IPS-18a (cell line): ENCODE results near the gene YIPF4.

Source experiments
- H3K27ac ChIP-seq: one replicate; pipeline ENCODE4 v1.5.1; 2013; ENCODE audit warnings: low read length
- H3K27me3 ChIP-seq: one replicate; pipeline ENCODE4 v1.6.1; 2013; ENCODE audit warnings: mild to moderate bottlenecking, low read length; ENCODE audit not compliant: control insufficient read depth, insufficient read depth
- H3K36me3 ChIP-seq: one replicate; pipeline ENCODE4 v1.6.1; 2013; ENCODE audit warnings: low read depth, low read length; ENCODE audit not compliant: control insufficient read depth
- H3K4me1 ChIP-seq: one replicate; pipeline ENCODE4 v1.6.1; 2013; ENCODE audit warnings: low read depth, low read length; ENCODE audit not compliant: control insufficient read depth
- H3K4me3 ChIP-seq: one replicate; pipeline ENCODE4 v1.5.1; 2013; ENCODE audit warnings: low read length
- H3K9ac ChIP-seq: one replicate; pipeline ENCODE4 v1.6.1; 2013; ENCODE audit warnings: mild to moderate bottlenecking, low read length, moderate library complexity
- H3K9me3 ChIP-seq: one replicate; pipeline ENCODE4 v1.6.1; 2013; ENCODE audit warnings: low read depth, low read length; ENCODE audit not compliant: control insufficient read depth

YIPF4 gene

DNA sequence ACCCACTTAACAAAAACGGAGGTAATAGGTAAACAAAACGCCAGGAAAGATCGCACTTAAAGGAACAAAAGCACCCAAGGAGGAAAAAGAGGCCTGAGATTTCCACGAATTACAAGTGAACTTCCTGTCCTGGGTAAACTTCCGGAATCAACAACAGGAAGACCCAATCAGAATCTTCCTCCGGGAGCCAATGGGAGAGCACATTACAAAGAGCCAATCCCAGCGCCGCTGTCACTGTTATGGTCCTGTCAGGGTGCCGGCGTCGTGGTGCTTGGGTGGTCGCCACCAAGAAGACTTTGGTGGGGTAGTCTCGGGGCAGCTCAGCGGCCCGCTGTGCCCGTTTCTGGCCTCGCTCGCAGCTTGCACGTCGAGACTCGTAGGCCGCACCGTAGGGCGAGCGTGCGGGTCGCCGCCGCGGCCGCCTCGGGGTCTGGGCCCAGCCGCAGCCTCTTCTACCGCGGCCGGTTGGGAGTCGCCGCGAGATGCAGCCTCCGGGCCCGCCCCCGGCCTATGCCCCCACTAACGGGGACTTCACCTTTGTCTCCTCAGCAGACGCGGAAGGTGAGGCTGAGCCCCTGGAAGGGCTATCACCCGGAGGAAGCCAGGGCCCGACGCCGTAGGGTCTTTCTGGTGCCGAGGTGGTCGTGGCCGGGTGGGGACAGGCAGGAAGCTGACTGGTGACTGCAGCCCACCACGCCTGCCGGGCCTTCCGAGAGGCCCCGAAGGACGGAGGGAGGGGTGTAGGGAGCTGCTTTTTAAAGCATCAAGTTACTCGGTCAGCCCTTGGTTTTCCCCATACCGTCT is at the start of gene YIPF4:
Gene YIPF4, plus strand, starts transcription at position 231 of the 804 bp plus-strand sequence. Its CDS starts 252 bp downstream, at position 483.
- H3K9me3 ChIP-seq = no peaks in the 10 kb centered on the region
- peak within 1 kb of the TSS; percentile 82 for H3K9ac ChIP-seq
- no peaks in the 10 kb centered on the region for H3K4me1 ChIP-seq
- peak within 1 kb of the TSS; percentile 90 for H3K4me3 ChIP-seq
- H3K36me3 ChIP-seq = no peaks in the 10 kb centered on the region
- no peaks in the 10 kb centered on the region for H3K27me3 ChIP-seq
- H3K27ac ChIP-seq = peak within 1 kb of the TSS; percentile 15

DNA sequence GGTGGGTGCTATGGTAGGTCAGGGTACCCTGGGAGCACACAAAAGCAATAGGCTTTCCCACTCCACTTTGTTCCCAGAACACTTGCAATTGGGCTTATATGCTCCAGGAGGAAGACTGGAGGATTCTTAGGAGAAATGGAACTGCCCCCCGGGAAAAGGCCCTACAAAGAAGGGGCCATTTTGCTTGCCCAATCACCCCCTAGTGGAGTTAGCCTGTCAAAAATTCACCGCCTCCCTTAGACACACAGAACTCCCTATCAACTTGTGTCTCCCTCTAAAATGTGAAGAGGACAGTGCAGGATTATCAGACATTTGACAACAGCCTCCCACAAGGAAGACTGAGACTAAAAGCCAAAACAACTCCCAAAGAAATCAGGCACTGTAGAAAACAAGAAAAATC is 49.5 kb upstream of the YIPF4 start:
- Histone ChIP-seq H3K9me3 (no peaks in the 10 kb centered on the region), H3K4me1 (peaks cover 6% of the 10 kb centered on the region), H3K9ac (no peak overlapping the region), H3K36me3 (peaks cover 26% of the 10 kb centered on the region), H3K27me3 (no peaks in the 10 kb centered on the region), H3K4me3 (no peak overlapping the region), H3K27ac (no peak overlapping the region)

DNA sequence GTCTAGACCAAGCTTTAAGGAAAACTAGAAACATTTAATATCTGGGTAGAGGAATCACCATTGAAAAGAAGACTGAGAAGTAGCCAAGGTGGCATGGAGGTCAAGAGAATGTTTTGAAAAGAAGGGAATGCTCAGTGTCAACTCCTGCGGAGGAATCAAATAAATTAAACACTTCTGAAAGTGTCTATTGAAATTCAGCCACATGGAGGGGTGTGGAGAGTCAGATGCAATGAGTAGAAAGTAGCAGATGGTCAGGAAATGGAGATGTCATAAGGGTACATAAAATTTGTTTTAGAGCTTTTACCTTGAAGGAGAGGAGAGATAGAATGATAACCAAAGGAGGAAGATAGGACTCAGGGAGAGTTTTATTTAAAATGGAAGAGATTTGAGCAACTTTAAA is 48.1 kb upstream of the YIPF4 start:
- Histone ChIP-seq H3K36me3 (peaks cover 15% of the 10 kb centered on the region), H3K9me3 (no peaks in the 10 kb centered on the region), H3K4me3 (no peak overlapping the region), H3K4me1 (peaks cover 6% of the 10 kb centered on the region), H3K9ac (no peak overlapping the region), H3K27ac (no peak overlapping the region), H3K27me3 (no peaks in the 10 kb centered on the region)

DNA sequence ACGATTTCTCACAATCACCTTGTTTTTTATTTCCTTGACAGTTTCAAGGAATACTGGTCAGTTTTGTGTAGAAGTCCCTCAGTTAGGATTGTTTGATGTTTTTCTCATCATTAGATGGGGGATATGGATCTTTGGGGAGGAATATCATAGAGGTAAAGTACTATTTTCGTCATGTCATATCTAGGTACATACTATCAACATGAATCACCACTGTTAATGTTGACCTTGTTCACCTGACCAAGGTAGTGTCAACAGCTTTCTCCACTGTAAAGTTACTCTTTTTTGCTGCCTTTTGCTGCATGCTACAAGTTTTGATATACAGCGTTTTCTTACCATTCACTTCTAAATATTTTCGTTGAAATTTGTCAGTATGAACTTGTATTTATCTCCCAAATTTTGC is 45.7 kb upstream of the YIPF4 start:
- no peak overlapping the region for H3K27ac ChIP-seq
- no peaks in the 10 kb centered on the region for H3K9me3 ChIP-seq
- H3K27me3 ChIP-seq = no peaks in the 10 kb centered on the region
- H3K36me3 ChIP-seq = no peaks in the 10 kb centered on the region
- H3K9ac ChIP-seq = no peak overlapping the region
- no peak overlapping the region for H3K4me3 ChIP-seq
- peaks cover 6% of the 10 kb centered on the region for H3K4me1 ChIP-seq

DNA sequence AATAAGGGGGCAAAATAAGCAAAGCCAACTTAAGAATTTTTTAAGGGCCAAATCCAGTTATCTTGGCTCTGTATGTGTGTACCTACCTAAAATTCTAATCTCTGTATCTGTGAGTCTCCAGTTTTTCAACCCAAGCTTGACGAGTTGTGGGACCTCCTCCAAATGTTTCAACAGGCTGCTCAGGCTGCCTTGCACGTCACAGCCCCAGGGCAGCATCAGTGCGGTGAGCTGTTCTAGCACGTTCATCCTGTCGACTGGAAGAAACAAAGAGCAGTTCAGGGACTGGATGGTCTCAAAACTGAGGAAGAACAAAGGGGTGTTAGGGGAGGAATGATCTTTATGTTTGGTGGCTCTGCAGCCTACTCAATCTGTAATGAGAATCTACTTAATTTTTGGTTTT is 42.4 kb upstream of the YIPF4 start:
- no peak overlapping the region for H3K9ac ChIP-seq
- H3K4me1 ChIP-seq = no peaks in the 10 kb centered on the region
- no peak overlapping the region for H3K27ac ChIP-seq
- no peak overlapping the region for H3K4me3 ChIP-seq
- H3K9me3 ChIP-seq = no peaks in the 10 kb centered on the region
- no peaks in the 10 kb centered on the region for H3K27me3 ChIP-seq
- no peaks in the 10 kb centered on the region for H3K36me3 ChIP-seq

DNA sequence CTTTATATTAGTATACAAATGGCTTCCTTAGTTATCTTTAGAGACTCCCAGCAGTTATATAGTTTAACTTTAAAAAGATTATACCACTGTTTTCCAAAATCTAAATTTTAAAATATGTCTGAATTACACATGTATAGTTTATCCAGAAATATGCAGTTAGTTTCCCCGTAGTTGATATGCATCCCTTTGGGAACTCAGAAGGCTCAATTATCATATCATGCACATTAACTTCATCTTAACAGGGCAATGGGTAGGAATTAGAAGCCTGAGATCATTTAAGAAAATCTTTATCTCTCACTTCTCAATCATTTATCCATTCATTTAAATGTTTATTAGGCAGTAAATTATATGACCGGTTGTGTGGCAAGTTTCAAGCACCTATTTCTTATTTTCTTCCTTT is 40.2 kb upstream of the YIPF4 start:
- no peaks in the 10 kb centered on the region for H3K27me3 ChIP-seq
- no peak overlapping the region for H3K4me3 ChIP-seq
- no peaks in the 10 kb centered on the region for H3K9me3 ChIP-seq
- H3K4me1 ChIP-seq = no peaks in the 10 kb centered on the region
- H3K9ac ChIP-seq = no peak overlapping the region
- H3K27ac ChIP-seq = no peak overlapping the region
- H3K36me3 ChIP-seq = no peaks in the 10 kb centered on the region

DNA sequence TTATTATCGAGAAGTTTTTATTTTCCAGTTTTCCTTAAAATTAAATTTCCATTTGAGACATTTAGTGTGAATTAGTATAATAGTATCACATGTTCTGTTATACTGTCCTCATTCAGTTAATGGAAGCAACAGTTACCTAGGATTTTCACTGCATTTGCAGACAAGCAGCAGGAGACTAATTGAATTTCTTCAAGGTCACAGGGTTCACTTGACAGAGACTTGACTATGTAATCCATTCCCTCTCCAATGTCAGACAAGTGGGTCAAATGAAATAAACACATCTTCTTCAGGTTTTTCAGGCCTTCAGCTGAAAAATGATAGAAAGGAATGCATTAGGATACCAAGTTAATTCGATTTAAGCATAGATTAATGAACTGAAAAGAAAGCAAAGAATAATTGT is 39.7 kb upstream of the YIPF4 start:
- no peaks in the 10 kb centered on the region for H3K4me1 ChIP-seq
- no peaks in the 10 kb centered on the region for H3K27me3 ChIP-seq
- H3K27ac ChIP-seq = no peak overlapping the region
- H3K36me3 ChIP-seq = no peaks in the 10 kb centered on the region
- H3K4me3 ChIP-seq = no peak overlapping the region
- H3K9me3 ChIP-seq = no peaks in the 10 kb centered on the region
- no peak overlapping the region for H3K9ac ChIP-seq

DNA sequence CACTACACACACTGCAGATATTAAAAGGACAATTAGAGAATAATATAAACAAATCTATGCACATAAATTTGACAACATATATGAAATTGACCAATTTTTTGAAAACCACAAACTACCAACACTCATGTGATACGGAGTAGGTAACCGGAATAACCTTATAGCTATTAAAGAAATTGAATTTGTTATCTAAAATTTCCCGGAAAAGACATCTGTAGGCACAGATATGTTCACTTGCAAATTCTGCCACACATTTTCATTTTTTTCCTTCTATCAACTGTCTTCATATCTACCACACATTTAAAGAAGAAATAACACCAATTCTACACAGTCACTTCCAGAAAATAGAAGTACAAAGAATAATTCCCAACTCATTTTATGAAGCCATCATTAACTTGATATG is 35.4 kb upstream of the YIPF4 start:
- no peak overlapping the region for H3K9ac ChIP-seq
- no peaks in the 10 kb centered on the region for H3K4me1 ChIP-seq
- H3K4me3 ChIP-seq = no peak overlapping the region
- no peak overlapping the region for H3K27ac ChIP-seq
- no peaks in the 10 kb centered on the region for H3K36me3 ChIP-seq
- no peaks in the 10 kb centered on the region for H3K27me3 ChIP-seq
- H3K9me3 ChIP-seq = no peaks in the 10 kb centered on the region

DNA sequence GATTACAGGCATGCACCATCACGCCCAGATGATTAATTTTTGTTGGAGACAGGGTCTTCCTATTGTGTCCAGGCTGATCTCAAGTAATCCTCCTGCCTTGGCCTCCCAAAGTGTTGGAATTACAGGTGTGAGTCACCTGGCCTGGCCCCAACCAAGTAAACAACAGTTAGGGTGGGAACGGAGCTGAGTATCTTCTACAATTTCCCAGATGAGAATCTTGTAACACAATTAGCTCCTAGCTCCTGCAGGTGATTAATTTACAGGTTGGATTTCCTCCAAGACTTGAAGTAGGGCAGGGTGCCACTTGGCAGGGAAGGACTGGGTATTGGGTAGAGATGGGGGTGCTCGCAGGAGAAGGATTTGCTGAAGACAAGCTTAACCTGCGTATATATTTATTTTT is 30.8 kb upstream of the YIPF4 start:
- Histone ChIP-seq H3K36me3 (no peaks in the 10 kb centered on the region), H3K9ac (no peak overlapping the region), H3K27ac (no peak overlapping the region), H3K4me3 (no peak overlapping the region), H3K9me3 (no peaks in the 10 kb centered on the region), H3K4me1 (no peaks in the 10 kb centered on the region), H3K27me3 (no peaks in the 10 kb centered on the region)

DNA sequence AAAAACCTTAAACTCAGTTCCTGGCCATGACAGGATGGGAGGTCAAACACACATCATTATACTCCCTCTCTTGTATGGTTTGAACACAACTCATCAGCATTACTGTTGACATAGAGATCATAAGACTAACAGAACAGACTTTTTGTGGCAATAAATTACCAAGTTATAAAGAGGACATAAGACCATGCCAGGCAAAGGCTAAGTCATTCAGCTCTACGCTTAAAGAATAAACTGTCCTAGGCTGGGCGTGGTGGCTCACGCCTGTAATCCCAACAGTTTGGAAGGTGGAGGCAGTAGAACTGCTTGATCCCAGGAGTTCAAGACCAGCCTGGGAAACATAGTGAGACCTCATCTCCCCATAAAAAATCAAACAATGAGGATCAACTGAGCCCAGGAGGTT is 29.4 kb upstream of the YIPF4 start:
- H3K27me3 ChIP-seq = no peaks in the 10 kb centered on the region
- H3K9ac ChIP-seq = no peak overlapping the region
- no peak overlapping the region for H3K4me3 ChIP-seq
- no peak overlapping the region for H3K27ac ChIP-seq
- no peaks in the 10 kb centered on the region for H3K9me3 ChIP-seq
- no peaks in the 10 kb centered on the region for H3K36me3 ChIP-seq
- no peaks in the 10 kb centered on the region for H3K4me1 ChIP-seq

DNA sequence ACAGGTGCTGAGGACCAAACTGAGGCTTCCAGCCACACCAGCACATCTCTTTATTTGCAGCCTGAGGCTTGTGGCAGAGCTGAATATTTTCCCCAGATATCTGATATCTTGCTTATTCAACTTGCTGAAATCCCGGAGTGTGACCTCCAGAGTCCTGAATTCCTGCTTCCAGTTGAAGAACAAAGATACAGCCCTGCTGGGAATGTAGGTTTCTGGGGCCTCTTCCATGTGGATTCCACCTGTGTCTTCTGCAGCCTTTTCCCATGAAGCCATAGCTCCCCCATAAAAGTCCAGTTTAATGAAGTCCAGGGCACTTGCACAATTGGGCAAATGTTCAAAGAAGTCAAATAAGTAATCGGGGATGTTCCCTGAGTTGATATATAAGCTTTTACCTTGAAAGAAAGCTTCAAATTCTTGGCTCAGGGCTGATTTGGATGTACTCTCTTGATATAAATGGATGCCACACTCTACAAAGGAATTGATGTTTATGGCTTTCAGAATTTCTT is 27.9 kb upstream of the YIPF4 start:
- no peaks in the 10 kb centered on the region for H3K4me1 ChIP-seq
- no peak overlapping the region for H3K27ac ChIP-seq
- no peaks in the 10 kb centered on the region for H3K27me3 ChIP-seq
- H3K4me3 ChIP-seq = no peak overlapping the region
- no peaks in the 10 kb centered on the region for H3K9me3 ChIP-seq
- H3K9ac ChIP-seq = no peak overlapping the region
- no peaks in the 10 kb centered on the region for H3K36me3 ChIP-seq

DNA sequence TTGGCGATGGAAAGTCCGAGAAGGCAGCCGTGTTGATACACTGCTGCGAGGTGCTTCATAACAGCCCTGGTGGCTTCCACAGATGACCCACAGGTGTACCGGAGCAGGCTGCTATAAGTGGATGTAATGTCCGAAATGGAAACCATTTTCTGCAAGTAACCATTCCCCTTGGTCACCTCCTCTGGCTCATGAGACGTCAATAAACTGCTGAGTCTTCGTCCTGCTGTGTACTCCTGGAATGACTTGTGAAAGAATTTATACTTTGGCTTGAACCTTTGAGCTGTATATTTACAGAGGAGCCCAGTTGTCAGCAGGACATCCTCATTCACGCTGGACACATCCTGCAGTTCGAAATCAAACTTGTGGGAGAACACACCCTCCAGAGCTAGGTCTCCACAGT is 27.4 kb upstream of the YIPF4 start:
- no peak overlapping the region for H3K27ac ChIP-seq
- no peak overlapping the region for H3K9ac ChIP-seq
- no peaks in the 10 kb centered on the region for H3K4me1 ChIP-seq
- H3K36me3 ChIP-seq = no peaks in the 10 kb centered on the region
- no peaks in the 10 kb centered on the region for H3K9me3 ChIP-seq
- H3K4me3 ChIP-seq = no peak overlapping the region
- no peaks in the 10 kb centered on the region for H3K27me3 ChIP-seq
